ENCODE measurements around the gene APOC3.
"Not testable (repeated sequence)": the region's sequence is repeated elsewhere in the genome, so short reads cannot be mapped to it uniquely, and the experiment has no call there.

Gene APOC3

DNA sequence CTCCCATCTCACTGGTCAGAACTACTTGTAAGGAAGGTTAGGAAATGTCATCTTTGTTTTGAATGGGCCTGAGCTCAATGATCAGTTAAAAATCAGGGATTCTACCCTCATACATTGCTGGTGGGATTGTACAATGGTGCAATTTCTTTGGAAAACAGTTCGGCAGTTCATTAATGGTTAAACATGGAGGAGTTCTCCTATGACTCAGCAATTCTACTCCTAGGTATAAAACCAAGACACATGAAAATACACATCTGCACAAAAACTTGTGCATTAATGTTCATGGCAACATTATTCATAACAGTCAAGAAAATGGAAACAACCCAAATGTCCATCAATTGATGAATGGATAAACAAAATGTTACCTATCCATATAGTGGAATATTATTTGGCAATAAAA lies 33.2 kb upstream of the APOC3 start:
- peaks cover 14% of the 10 kb centered on the region for H3K27me3 Mint-ChIP-seq (ENCODE audit: low read depth, poor library complexity)
- no peak overlapping the region for H3K27ac Mint-ChIP-seq
- H3K4me1 Mint-ChIP-seq = peaks cover 11% of the 10 kb centered on the region
- TF ChIP-seq, protein P1, sequence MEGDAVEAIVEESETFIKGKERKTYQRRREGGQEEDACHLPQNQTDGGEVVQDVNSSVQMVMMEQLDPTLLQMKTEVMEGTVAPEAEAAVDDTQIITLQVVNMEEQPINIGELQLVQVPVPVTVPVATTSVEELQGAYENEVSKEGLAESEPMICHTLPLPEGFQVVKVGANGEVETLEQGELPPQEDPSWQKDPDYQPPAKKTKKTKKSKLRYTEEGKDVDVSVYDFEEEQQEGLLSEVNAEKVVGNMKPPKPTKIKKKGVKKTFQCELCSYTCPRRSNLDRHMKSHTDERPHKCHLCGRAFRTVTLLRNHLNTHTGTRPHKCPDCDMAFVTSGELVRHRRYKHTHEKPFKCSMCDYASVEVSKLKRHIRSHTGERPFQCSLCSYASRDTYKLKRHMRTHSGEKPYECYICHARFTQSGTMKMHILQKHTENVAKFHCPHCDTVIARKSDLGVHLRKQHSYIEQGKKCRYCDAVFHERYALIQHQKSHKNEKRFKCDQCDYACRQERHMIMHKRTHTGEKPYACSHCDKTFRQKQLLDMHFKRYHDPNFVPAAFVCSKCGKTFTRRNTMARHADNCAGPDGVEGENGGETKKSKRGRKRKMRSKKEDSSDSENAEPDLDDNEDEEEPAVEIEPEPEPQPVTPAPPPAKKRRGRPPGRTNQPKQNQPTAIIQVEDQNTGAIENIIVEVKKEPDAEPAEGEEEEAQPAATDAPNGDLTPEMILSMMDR (IDR thresholded peaks at IDR 0.05) = no peak
- no peaks in the 10 kb centered on the region for H3K36me3 Mint-ChIP-seq (ENCODE audit: low read depth)
- no peaks in the 10 kb centered on the region for H3K9me3 Mint-ChIP-seq
- DNase-seq = no peak
- no peak overlapping the region for H3K4me3 Mint-ChIP-seq

DNA sequence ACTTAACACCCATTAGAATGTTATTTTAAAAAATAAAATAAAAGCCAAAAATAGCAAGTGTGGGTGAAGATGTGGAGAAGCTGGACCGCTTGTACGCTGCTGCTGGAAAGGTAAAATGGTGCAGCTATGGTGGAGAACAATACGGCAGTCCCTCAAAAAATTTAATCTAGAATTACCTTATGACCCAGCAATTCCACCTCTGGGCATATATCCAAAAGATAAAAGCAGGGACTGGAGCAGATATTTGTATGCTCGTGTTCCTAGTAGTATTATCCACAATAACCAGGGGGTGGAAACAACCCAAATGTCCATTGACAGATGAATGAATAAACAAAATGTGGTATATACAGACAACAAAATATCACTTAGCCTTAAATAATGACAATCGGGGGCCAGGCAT lies 31.9 kb upstream of the APOC3 start:
- Mint-ChIP-seq H3K4me1 (peaks cover 4% of the 10 kb centered on the region), H3K27me3 (ENCODE audit: low read depth, poor library complexity) (peaks cover 19% of the 10 kb centered on the region), H3K36me3 (ENCODE audit: low read depth) (no peaks in the 10 kb centered on the region), H3K9me3 (no peaks in the 10 kb centered on the region), H3K4me3 (no peak overlapping the region), H3K27ac (no peak overlapping the region)
- TF ChIP-seq, protein P1 (IDR thresholded peaks at IDR 0.05) = no peak
- DNase-seq = no peak

DNA sequence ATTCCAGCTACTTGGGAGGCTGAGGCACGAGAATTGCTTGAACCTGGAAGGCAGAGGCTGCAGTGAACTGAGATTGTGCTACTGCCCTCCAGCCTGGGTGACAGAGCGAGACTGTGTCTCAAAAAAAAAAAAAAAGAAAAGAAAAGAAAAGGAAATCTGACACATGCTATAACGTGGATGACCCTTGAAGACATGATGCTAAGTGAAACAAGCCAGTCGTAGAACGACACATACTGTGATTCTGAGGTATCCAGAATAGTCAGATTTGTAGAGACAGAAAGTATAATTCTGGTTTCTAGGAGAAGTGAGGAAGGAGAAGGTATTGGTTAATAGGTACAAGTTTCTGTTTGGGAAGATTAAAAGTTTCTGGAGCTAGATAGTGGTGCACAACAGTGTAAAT lies 31.3 kb upstream of the APOC3 start:
- Mint-ChIP-seq H3K27me3 (ENCODE audit: low read depth, poor library complexity) (peaks cover 22% of the 10 kb centered on the region), H3K27ac (no peak overlapping the region), H3K4me3 (no peak overlapping the region), H3K36me3 (ENCODE audit: low read depth) (no peaks in the 10 kb centered on the region), H3K4me1 (no peaks in the 10 kb centered on the region), H3K9me3 (no peaks in the 10 kb centered on the region)
- TF ChIP-seq, protein P1 (IDR thresholded peaks at IDR 0.05) = no peak
- DNase-seq = no peak

DNA sequence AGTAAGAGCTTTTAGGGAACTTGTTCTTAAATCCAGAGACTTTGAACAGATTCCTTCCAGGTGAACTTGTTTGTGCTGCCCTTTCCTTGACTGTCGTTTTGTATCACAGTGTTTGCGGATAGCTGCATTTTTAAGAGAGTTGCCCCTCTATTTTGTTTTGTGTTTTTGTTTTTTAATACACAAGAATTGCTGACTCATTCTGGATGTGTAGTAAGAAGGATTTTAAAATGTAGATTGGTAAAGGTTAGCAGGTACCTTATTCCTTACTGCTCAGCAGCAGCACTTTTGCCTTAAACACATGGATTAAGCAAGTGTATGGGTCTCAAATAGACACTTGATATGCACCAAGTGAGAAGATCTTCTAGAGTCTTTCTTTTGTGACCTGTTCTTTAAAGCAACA lies 29.1 kb upstream of the APOC3 start:
- H3K27ac Mint-ChIP-seq = no peak overlapping the region
- no peak for DNase-seq
- H3K9me3 Mint-ChIP-seq = no peaks in the 10 kb centered on the region
- TF ChIP-seq, protein P1 (IDR thresholded peaks at IDR 0.05) = no peak
- H3K27me3 Mint-ChIP-seq (ENCODE audit: low read depth, poor library complexity) = peaks cover 26% of the 10 kb centered on the region
- H3K4me3 Mint-ChIP-seq = no peak overlapping the region
- no peaks in the 10 kb centered on the region for H3K4me1 Mint-ChIP-seq
- H3K36me3 Mint-ChIP-seq (ENCODE audit: low read depth) = no peaks in the 10 kb centered on the region

DNA sequence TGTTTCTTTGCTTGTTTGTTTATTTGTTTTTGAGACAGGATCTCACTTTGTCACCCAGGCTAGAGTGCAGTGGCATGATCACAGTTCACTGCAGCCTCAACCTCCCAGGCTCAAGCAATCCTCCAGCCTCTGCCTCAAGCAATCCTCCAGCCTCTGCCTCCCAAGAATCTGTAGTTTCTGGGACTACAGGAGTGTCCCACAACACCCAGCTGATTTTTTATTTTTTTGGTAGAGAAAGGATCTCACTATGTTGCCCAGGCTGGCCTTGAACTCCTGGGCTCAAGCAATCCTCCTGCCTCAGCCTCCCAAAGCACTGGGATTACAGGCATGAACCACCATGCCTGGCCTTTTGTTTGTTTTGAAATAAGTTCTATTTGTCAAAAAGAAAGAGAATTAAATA lies 28.0 kb upstream of the APOC3 start:
- H3K4me1 Mint-ChIP-seq; DNase-seq; H3K27ac Mint-ChIP-seq; H3K36me3 Mint-ChIP-seq (ENCODE audit: low read depth); H3K4me3 Mint-ChIP-seq; H3K9me3 Mint-ChIP-seq: not testable (repeated sequence)
- H3K27me3 Mint-ChIP-seq (ENCODE audit: low read depth, poor library complexity) = peaks cover 24% of the 10 kb centered on the region

DNA sequence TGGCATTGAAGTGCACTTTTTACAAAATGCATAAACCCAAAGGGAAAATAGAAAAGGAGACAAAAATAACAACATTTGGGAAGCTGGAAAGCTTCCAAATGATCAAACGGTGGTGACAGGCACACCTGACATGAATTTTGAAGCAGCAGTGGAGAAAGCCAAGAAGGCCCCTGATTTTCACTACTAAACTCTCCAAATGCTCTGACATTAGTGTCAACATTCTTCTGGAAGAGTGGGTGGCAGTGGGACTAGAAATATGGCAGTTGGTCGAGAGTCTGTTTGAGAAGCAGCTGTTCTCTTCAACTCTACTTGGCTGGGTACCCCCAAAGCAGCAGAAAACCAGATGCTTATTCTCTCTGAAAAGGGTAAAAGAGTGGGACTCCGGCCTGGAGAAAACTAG lies 25.7 kb upstream of the APOC3 start:
- Mint-ChIP-seq H3K9me3 (no peaks in the 10 kb centered on the region), H3K4me3 (no peak overlapping the region), H3K27ac (no peak overlapping the region), H3K4me1 (no peaks in the 10 kb centered on the region), H3K27me3 (ENCODE audit: low read depth, poor library complexity) (peaks cover 27% of the 10 kb centered on the region), H3K36me3 (ENCODE audit: low read depth) (no peaks in the 10 kb centered on the region)
- no peak for DNase-seq
- TF ChIP-seq, protein P1 (IDR thresholded peaks at IDR 0.05) = no peak
